Stimulated activated memory B cell treated with anti-CD40 and anti-IgM and Interleukin-4, amounts not matched to agents 10 μg/mL and 1 μg/mL and 100 μg/mL, for 72 hours (primary cell): ENCODE data around the gene PPP1R9B.

Source experiments
- ATAC-seq: fragments of 150-1000 bp; cut with Tn5 transposase; 2 replicates; pipeline ENCODE4 v1.10.0; 2021
- H3K27ac Mint-ChIP-seq: one replicate; pipeline ENCODE4 v1.8.0; 2022; ENCODE audit warnings: mild to moderate bottlenecking, mixed read lengths
- H3K27me3 Mint-ChIP-seq: one replicate; pipeline ENCODE4 v1.8.0; 2022; ENCODE audit warnings: mixed read lengths
- H3K36me3 Mint-ChIP-seq: one replicate; pipeline ENCODE4 v1.8.0; 2022; ENCODE audit warnings: mixed read lengths
- H3K4me1 Mint-ChIP-seq: one replicate; pipeline ENCODE4 v1.8.0; 2022; ENCODE audit warnings: mixed read lengths
- H3K4me3 Mint-ChIP-seq: one replicate; pipeline ENCODE4 v1.8.0; 2022; ENCODE audit warnings: mild to moderate bottlenecking, moderate library complexity, mixed read lengths
- H3K9me3 Mint-ChIP-seq: one replicate; pipeline ENCODE4 v1.8.0; 2022; ENCODE audit warnings: mixed read lengths

The PPP1R9B gene

GRCh38 chr17:50170662-50171370, 20.3 kb upstream of the PPP1R9B start:
- no peaks in the 10 kb centered on the region for H3K9me3 Mint-ChIP-seq
- no peaks in the 10 kb centered on the region for H3K27me3 Mint-ChIP-seq
- H3K27ac Mint-ChIP-seq = peak overlapping the region; percentile 16
- no peak overlapping the region for H3K4me3 Mint-ChIP-seq
- H3K4me1 Mint-ChIP-seq = peaks cover 44% of the 10 kb centered on the region
- no peaks in the 10 kb centered on the region for H3K36me3 Mint-ChIP-seq
- ATAC-seq = peak; percentile 68

DNA sequence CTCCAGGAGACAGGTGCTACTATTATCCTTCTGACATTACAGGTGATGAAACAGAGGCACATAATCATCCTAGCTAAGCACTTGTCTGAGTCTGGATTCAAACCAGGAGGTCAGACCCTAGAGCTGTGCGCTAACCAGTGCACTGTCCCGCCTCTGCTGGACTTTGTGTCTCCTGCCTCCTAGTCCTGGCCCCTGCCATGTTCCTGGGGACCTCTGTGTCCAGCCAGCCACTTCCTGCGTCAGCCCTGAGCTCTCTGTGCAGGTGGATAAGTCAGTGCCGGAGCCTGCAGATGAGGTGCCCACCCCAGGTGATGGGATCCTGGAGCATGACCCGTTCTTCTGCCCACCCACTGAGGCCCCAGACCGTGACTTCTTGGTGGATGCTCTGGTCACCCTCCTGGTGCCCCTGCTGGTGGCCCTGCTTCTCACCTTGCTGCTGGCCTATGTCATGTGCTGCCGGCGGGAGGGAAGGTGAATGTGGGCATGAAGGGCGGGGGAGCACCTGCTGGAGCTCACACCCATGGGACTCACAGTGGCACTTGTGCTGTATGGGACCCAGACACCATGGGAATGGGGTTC, 19.5 kb upstream of the PPP1R9B start:
- H3K36me3 Mint-ChIP-seq = no peaks in the 10 kb centered on the region
- H3K4me1 Mint-ChIP-seq = peaks cover 44% of the 10 kb centered on the region
- H3K27me3 Mint-ChIP-seq = no peaks in the 10 kb centered on the region
- H3K4me3 Mint-ChIP-seq = no peak overlapping the region
- ATAC-seq = no peak
- no peaks in the 10 kb centered on the region for H3K9me3 Mint-ChIP-seq
- H3K27ac Mint-ChIP-seq = no peak overlapping the region

DNA sequence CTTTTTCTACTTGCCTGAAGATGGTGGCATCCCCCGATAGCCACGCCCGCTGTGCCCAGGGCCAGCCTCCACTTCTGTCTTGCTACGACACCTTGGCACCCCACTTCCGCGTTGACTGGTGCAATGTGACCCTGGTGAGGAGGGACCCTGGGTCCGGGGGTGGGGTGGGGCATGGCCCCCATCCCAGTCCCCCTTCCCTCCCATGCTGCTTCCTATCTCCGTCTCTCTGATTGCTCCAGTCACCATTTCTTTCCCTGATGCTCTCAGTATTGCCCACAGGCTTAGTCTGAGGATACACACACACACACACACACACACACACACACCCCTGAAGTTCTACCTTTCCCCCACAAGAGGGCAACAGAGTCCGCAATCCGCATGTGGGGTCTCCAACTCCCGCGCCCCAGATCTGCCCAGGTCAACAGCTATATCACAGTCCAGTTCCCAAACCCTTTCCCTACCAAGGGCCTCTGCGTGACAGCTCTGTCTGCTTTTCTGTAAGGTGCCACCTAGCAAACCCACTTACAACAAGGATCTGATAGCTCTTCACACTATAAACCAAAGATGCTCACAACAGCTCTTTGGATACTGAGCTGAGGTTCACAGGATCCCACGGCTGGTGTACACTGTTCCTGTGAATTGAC, 18.8 kb upstream of the PPP1R9B start:
- H3K4me1 Mint-ChIP-seq = peaks cover 47% of the 10 kb centered on the region
- peak; percentile 77 for ATAC-seq
- no peaks in the 10 kb centered on the region for H3K9me3 Mint-ChIP-seq
- peak overlapping the region; percentile 71 for H3K4me3 Mint-ChIP-seq
- H3K27me3 Mint-ChIP-seq = no peaks in the 10 kb centered on the region
- peak overlapping the region; percentile 70 for H3K27ac Mint-ChIP-seq
- no peaks in the 10 kb centered on the region for H3K36me3 Mint-ChIP-seq

GRCh38 chr17:50168319-50168718, 17.8 kb upstream of the PPP1R9B start:
- H3K27ac Mint-ChIP-seq = peak overlapping the region; percentile 70
- H3K27me3 Mint-ChIP-seq = no peaks in the 10 kb centered on the region
- H3K36me3 Mint-ChIP-seq = no peaks in the 10 kb centered on the region
- ATAC-seq = no peak
- H3K9me3 Mint-ChIP-seq = no peaks in the 10 kb centered on the region
- peaks cover 56% of the 10 kb centered on the region for H3K4me1 Mint-ChIP-seq
- no peak overlapping the region for H3K4me3 Mint-ChIP-seq

- peak overlapping the region; percentile 75 for H3K27ac Mint-ChIP-seq
- no peak for ATAC-seq
- no peaks in the 10 kb centered on the region for H3K9me3 Mint-ChIP-seq
- H3K27me3 Mint-ChIP-seq = no peaks in the 10 kb centered on the region
- H3K4me3 Mint-ChIP-seq = no peak overlapping the region
- peaks cover 65% of the 10 kb centered on the region for H3K4me1 Mint-ChIP-seq
- H3K36me3 Mint-ChIP-seq = no peaks in the 10 kb centered on the region
Measured at GRCh38 chr17:50167371-50167770, 16.9 kb upstream of the PPP1R9B start.

DNA sequence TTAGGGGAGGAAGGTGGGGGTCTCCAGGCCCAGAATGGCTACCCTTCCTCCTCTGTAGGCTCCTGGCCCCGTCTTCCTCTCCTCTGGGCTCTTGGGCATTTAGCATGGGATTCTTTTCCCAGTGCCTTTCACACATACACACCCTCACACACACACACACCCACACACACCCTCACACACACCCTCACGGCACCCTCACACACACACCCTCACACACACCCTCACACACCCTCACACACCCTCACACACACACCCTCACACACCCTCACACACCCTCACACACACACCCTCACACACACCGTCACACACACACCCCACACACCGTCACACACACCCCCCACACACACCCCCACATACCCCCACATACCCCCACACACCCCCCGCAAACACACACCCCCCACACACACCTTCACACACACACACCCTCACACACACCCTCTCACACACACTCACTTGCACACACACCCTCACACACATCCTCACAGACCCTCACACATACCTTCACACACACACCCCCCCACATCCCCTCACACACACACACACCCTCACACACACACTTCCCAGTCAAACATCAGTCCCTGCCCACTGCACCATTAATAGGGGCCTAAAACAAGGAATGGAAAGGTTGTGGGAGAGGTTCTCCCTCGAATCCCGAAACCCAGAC, 16.2 kb upstream of the PPP1R9B start:
- Mint-ChIP-seq H3K4me1 (peaks cover 72% of the 10 kb centered on the region), H3K27me3 (no peaks in the 10 kb centered on the region), H3K27ac (peak overlapping the region; percentile 75), H3K9me3 (no peaks in the 10 kb centered on the region), H3K36me3 (no peaks in the 10 kb centered on the region), H3K4me3 (no peak overlapping the region)
- no peak for ATAC-seq

DNA sequence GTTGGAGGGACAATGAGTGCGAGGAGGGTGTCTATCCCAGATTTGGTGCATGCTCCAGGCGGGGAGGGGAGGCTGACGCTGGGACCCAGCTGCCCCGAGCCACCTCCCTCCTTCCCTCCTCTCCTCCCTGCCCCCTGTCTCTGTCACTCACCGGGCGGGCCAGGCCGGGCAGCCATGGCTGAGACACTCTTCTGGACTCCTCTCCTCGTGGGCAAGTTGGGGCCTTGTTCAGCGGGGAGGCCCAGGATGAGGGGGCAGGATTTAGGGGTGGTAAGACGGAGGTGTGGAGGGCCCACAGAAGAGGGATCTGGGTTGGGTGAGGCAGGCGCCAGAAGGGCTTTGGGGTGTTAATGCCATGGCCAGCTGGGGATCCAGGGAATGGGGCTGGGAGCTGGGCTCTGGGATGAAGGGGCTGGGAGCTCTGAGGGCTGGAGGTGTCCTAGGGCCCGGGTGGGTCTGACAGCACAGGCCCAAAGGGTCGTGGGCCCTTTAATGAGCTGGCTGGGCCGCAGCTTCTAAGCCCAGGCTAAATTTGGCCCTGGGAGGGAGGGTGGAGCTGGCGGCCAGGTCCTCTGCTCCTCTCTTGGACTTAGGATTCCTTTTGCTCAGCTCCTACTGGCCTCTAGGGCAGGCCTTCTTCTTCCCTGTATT, 15.5 kb upstream of the PPP1R9B start, which contains the start of gene SGCA:
TSS of gene SGCA (plus strand) at position 139 of the 651 bp plus-strand sequence. CDS start at position 175, 36 bp downstream.
- no peak within 1 kb of the TSS for H3K4me3 Mint-ChIP-seq
- H3K27ac Mint-ChIP-seq = peak within 1 kb of the TSS; percentile 75
- H3K36me3 Mint-ChIP-seq = no peaks in the 10 kb centered on the region
- H3K9me3 Mint-ChIP-seq = no peaks in the 10 kb centered on the region
- H3K4me1 Mint-ChIP-seq = peaks cover 71% of the 10 kb centered on the region
- ATAC-seq = no peak
- no peaks in the 10 kb centered on the region for H3K27me3 Mint-ChIP-seq

DNA sequence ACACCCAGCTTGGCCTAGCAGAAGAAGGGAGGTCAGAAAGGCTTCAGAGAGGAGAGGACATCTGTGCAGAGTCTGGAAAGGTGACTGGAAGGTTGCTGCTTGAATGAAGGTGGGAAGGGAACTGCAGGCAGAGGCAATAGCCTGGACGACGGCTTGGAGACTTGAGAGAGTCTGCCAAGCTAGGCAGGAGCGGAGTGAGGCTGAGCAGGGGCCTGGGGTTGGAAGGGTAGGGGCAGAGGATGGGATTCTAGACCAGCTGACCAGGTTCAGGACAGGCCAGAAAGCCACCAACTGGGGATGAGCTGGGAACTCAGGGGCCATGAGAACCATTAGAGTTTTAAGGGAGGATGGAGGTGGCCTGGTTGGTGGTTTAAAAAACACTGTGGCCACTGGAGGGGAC, 15.0 kb upstream of the PPP1R9B start:
- no peak overlapping the region for H3K4me3 Mint-ChIP-seq
- no peak for ATAC-seq
- H3K9me3 Mint-ChIP-seq = no peaks in the 10 kb centered on the region
- H3K4me1 Mint-ChIP-seq = peaks cover 71% of the 10 kb centered on the region
- H3K27ac Mint-ChIP-seq = peak overlapping the region; percentile 75
- no peaks in the 10 kb centered on the region for H3K27me3 Mint-ChIP-seq
- H3K36me3 Mint-ChIP-seq = no peaks in the 10 kb centered on the region

GRCh38 chr17:50165066-50165465, 14.6 kb upstream of the PPP1R9B start:
- no peak overlapping the region for H3K4me3 Mint-ChIP-seq
- H3K36me3 Mint-ChIP-seq = no peaks in the 10 kb centered on the region
- no peaks in the 10 kb centered on the region for H3K9me3 Mint-ChIP-seq
- no peaks in the 10 kb centered on the region for H3K27me3 Mint-ChIP-seq
- H3K4me1 Mint-ChIP-seq = peaks cover 72% of the 10 kb centered on the region
- ATAC-seq = no peak
- H3K27ac Mint-ChIP-seq = peak overlapping the region; percentile 75

DNA sequence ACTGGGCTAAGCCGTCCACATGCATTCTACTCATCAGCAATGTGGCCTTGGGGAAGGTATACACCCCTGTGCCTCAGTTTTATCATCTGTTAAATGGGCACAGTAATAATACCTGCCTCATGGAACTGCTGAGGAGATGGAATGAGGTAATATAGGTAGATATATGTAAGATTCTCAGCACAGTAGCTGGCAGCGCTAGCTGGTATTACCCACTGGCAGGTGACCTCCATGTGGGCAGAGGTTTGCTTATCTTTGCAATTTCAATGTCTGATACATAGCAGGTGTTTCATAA, 14.2 kb upstream of the PPP1R9B start:
- ATAC-seq = no peak
- Mint-ChIP-seq H3K4me1 (peaks cover 72% of the 10 kb centered on the region), H3K36me3 (no peaks in the 10 kb centered on the region), H3K27me3 (no peaks in the 10 kb centered on the region), H3K4me3 (no peak overlapping the region), H3K27ac (peak overlapping the region; percentile 75), H3K9me3 (no peaks in the 10 kb centered on the region)

GRCh38 chr17:50163843-50164696, 13.6 kb upstream of the PPP1R9B start:
- Mint-ChIP-seq H3K4me1 (peaks cover 66% of the 10 kb centered on the region), H3K27me3 (no peaks in the 10 kb centered on the region), H3K9me3 (no peaks in the 10 kb centered on the region), H3K27ac (peak overlapping the region; percentile 66), H3K4me3 (peak overlapping the region; percentile 40), H3K36me3 (no peaks in the 10 kb centered on the region)
- ATAC-seq = peak; percentile 68

DNA sequence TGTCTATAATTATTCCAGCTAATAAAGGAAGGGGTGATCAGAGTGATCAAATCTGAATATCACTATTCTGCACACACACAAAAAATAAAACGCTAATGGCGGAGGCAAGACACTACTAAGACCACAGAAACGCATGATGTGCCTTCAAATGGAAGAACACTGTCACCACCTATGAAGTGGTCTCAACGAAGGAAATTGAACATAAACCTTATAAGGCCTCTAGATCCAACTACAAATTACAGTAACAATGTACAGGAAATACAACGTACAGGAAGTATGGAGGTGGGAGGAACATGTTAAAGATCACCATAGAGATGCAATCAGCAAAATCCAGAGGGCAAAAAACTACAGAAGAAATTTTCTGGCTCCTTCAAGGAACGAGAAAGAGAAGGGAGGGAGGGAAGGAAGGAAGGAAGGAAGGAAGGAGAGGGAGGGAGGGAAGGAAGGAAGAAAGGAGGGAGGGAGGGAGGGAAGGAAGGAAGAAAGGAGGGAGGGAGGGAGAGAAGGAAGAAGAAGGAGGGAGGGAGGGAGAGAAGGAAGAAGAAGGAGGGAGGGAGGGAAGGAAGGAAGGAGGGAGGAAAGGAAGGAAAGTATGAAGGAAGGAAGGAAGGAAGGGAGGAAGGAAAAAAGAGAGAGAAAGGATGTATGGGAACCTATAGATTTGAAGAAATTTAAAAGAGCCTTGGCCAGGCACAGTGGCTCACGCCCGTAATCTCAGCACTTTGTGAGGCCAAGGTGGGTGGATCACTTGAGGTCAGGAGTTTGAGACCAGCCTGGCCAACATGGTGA, 12.2 kb upstream of the PPP1R9B start:
- H3K27me3 Mint-ChIP-seq = no peaks in the 10 kb centered on the region
- no peak for ATAC-seq
- H3K27ac Mint-ChIP-seq = peak overlapping the region; percentile 66
- no peak overlapping the region for H3K4me3 Mint-ChIP-seq
- no peaks in the 10 kb centered on the region for H3K36me3 Mint-ChIP-seq
- H3K9me3 Mint-ChIP-seq = no peaks in the 10 kb centered on the region
- peaks cover 52% of the 10 kb centered on the region for H3K4me1 Mint-ChIP-seq

GRCh38 chr17:50161911-50162288, 11.4 kb upstream of the PPP1R9B start:
- peak overlapping the region; percentile 66 for H3K27ac Mint-ChIP-seq
- no peaks in the 10 kb centered on the region for H3K9me3 Mint-ChIP-seq
- H3K27me3 Mint-ChIP-seq = no peaks in the 10 kb centered on the region
- ATAC-seq = no peak
- H3K4me1 Mint-ChIP-seq = peaks cover 44% of the 10 kb centered on the region
- no peaks in the 10 kb centered on the region for H3K36me3 Mint-ChIP-seq
- peak overlapping the region; percentile 62 for H3K4me3 Mint-ChIP-seq
